HG03571 (cell line): ENCODE results near the gene DTX2.
A peak's percentile ranks its signal among the peaks of the same experiment; 100 is the strongest.
"Not testable (repeated sequence)": the region's sequence is repeated elsewhere in the genome, so short reads cannot be mapped to it uniquely, and the experiment has no call there.

Experiments used
- ATAC-seq: cut with Tn5 transposase; IDR thresholded peaks from one replicate; pipeline ENCODE4 v1.9.1; 2021; ENCODE audit not compliant: unreplicated experiment

DTX2 gene

GRCh38 chr7:76461464-76462101 lies at the start of gene DTX2:
TSS of gene DTX2 (plus strand) at chr7:76461709. CDS start at chr7:76480510, 18,801 bp downstream.
- peak; percentile 95 for ATAC-seq

DNA sequence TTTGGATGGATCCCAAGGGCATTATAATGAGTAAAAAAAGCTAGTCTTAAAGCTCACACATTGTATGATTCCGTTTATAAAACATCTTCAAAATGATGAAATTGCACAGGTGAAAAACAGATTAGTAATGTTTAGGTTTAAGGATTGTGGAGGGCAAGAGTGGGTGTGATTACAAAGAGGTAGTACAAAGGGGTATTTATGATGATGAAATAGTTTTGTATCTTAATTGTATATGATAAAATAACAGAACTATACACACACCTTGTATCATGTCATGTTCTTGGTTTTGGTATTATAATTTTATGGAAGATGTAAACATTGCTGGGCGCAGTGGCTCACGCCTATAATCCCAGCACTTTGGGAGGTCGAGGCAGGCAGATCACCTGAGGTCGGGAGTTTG lies 49.3 kb upstream of the DTX2 start:
- ATAC-seq, result no peak

- not testable (repeated sequence) for ATAC-seq
These were observed 43.7 kb upstream of the DTX2 start for GRCh38 chr7:76417654-76418310.

- not testable (repeated sequence) for ATAC-seq
These were observed 40.4 kb upstream of the DTX2 start for GRCh38 chr7:76421097-76421496.

GRCh38 chr7:76423666-76424412 lies 37.7 kb upstream of the DTX2 start:
- no peak for ATAC-seq

DNA sequence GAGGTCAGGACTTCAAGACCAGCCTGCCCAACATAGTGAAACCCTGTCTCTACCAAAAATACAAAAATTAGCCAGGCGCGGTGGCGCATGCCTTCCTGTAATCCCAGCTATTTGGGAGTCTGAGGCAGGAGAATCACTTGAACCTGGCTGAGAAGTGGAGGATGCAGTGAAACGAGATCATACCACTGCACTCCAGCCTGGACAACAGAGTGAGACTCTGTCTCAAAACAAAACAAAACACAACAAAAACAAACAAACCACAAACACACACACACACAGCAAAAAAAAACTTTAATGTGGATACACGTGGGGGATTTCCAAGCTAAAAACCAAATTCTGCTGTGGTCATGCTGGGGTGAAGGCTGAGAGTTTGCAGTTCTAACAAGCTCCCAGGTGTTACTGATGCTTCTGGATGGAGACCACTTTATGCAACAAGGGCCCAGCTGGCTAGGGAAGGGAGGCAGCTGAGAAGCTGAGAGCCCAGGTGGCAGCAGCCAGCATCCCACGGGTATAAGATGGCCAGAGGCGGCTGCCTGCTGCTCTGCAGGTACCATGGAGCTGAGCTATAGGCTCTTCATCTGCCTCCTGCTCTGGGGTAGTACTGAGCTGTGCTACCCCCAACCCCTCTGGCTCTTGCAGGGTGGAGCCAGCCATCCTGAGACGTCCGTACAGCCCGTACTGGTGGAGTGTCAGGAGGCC lies 36.9 kb upstream of the DTX2 start, which contains the start of gene ZP3:
Gene ZP3, plus strand, starts transcription at position 538 of the 699 bp plus-strand sequence. Its CDS starts 15 bp downstream, at position 553.
- no peak for ATAC-seq

DNA sequence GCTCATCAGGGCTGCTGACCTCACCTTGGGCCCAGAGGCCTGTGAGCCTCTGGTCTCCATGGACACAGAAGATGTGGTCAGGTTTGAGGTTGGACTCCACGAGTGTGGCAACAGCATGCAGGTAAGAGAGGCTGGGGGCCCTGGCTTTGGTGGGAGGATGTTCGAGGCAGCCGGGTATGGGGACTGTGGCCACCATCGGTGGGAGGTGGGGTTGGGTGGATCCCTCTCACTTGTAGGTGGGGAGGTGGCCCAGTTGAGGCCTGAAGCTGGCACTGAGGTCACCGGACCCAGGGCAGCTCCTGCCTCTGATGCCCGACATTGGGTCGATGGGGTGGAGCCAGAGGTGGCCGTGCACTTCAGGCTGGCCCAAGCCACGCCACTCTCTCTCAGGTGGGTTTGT lies 36.4 kb upstream of the DTX2 start:
- no peak for ATAC-seq

GRCh38 chr7:76425558-76425957 lies 36.0 kb upstream of the DTX2 start:
- not testable (repeated sequence) for ATAC-seq

DNA sequence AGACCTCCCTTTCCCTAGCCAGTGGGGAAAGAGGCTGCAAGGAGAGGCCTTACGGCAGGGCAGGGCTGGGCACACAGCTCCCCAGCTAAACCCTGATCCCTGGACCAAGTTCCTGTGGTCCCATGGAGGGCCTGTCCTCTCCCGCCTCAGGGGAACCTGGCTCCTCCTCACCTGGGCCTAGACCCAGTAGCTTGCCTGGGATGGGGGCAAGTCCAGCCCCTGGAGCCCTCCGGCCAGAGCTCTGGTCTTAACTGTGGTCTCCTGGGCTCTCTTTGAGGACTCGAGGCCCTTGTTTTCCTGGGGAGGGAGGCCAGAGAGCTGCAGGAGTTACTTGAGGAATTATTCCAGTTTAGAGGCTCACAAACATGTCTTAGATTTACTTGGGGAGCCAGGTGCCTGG lies 35.3 kb upstream of the DTX2 start:
- no peak for ATAC-seq

DNA sequence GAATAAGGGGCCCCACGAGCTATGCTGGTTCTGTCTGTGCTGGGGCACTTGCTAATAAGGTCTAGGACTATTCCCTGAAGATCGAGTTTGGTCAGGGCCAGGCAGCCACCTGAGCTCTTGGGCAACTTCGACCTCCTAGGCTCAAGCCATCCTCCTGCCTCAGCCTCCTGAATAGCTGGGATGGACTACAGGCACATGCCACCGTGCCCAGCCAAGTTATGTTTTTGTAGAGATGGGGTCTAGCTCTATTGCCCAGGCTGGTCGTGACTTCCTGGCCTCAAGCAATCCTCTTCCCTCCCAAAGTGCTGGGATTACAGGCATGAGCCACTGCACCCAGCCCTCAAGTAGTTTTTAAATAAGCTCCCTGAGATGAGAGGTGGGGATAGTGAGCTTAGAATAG lies 33.9 kb upstream of the DTX2 start:
- ATAC-seq, result no peak

- ATAC-seq, result no peak
These were observed 33.2 kb upstream of the DTX2 start for GRCh38 chr7:76428149-76428823.

- no peak for ATAC-seq
These were observed 32.4 kb upstream of the DTX2 start for GRCh38 chr7:76428868-76429805.

GRCh38 chr7:76430211-76430610 lies 31.3 kb upstream of the DTX2 start:
- ATAC-seq, result no peak

- no peak for ATAC-seq
These were observed 30.7 kb upstream of the DTX2 start for GRCh38 chr7:76430836-76431235.

DNA sequence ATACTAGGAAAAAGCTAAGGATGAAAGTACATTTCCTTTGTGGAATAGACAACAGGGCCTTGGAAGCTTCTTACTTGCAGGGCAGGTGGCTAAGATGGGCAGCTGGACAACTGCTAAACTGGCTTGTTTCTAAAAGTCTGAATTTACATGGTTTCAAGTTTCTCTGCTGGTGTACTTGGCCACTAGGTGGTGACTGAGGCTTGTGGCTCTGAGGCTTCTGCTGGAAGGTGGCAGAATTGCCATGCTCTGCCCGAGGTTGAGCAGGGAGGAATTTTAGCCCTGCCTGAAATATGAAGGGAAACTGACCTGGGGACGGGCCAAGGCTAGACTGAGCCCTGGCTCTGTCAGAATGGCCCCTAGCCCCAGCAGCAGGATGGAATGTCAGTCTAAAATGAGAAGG lies 23.6 kb upstream of the DTX2 start:
- peak; percentile 63 for ATAC-seq

DNA sequence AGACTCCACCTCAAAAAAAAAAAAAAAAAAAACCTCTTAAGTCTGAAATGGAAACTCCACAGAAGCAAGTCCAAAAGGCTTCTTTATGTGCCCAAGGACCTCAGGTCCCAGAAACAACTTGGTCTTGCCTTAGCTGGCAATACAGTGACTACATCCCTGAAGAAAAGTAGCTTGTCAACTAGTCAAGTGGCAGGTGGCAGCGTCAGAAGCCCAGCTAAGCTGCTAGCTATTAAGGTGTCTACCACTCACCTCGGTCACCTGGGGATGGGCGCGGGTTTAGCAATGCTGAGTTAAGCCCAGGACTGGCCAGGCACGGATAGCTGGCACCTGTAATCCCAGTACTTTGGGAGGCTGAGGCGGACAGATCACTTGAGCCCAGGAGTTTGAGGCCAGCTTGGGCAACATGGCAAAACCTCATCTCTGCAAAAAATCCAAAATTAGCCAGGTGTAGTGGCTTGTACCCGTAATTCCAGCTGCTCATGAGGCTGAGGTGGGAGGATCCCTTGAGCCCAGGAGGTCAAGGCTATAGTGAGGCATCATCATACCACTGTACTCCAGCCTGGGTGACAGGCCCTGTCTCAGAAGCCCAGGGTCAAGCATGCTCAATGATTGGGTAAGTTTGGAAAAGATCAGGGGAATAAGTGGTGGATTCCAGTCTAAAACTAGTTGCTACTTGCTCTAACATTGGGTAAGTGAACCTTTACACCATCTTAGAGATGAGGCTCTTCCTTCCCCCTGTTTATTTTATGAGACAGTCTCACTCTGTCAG lies 22.2 kb upstream of the DTX2 start:
- not testable (repeated sequence) for ATAC-seq

DNA sequence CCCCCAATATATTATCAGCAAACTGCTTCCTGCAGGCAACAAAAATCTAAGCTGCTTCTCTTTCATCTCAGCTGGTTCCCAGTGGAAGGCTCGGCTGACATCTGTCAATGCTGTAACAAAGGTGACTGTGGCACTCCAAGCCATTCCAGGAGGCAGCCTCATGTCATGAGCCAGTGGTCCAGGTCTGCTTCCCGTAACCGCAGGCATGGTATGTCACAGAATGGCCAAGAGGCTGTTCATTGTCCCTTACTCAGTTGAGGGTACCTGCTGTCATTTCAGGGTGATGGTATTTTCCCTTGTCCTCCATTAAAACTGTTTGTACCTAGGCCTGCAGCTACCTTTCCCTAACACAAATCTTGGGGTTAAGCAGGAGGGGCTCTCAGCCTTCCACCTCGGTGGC lies 21.1 kb upstream of the DTX2 start:
- ATAC-seq, result not testable (repeated sequence)

DNA sequence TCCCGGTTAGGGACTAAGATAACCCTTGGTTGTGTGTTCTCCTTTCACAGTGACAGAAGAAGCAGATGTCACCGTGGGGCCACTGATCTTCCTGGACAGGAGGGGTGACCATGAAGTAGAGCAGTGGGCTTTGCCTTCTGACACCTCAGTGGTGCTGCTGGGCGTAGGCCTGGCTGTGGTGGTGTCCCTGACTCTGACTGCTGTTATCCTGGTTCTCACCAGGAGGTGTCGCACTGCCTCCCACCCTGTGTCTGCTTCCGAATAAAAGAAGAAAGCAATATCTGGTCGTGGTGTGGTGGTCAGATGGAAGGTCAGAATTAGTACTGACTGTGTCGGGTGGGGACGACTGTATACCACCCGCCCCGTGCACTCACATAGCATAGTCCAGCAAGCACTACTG lies 19.7 kb upstream of the DTX2 start:
- ATAC-seq, result not testable (repeated sequence)
